GM21390 (cell line): ENCODE data around the gene BPIFB6.
"Not testable (repeated sequence)": the region's sequence is repeated elsewhere in the genome, so short reads cannot be mapped to it uniquely, and the experiment has no call there.

Source experiments
- ATAC-seq: cut with Tn5 transposase; IDR thresholded peaks from one replicate; pipeline ENCODE4 v1.9.1; 2021; ENCODE audit not compliant: unreplicated experiment

BPIFB6 gene

DNA sequence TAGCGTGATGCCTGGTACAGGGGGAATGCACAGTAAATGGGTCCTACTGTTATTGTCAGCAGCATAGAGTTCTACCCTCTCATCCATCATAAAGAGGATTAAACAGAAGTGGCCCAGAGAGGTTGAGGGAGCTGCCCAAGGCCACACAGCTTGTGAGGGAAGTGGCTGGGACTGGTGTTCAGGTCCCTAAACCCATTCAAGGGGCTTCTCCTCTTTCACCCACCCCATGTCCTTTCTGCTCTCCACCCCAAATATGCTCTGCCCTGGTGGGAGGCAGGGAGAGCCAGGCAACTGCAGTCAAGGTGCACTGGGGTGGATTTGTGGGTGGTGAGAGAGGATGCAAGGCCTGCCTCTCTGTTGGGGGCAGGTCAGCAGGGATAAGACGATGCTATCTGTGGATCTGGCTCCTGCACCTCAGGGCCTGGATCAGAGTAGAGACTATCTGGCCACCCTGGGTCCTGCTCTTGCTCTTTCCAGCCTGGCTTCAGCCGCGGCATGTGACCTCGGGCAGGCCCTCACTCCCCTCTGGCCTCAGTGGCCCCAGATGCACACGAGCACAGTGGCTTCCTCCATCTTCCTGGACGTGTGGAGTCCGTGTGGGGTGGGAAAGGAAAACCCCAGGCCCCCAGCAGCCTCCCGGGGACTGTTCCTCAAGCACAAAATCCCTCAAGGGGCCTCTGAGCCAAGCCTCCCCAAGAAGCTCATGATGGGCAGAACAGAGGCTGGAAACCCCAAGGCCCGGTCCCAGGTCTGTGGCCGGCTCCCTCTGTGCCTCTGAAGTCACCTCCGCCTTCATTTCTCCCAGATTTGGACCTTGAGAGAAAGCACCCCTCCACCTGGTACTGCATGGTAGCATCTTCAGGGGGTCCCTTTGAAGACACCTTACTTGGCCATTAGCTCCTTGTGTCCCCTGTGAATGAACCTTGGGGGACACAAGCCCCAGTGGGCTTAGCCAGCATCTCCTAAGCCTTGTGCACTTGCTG lies 3.4 kb upstream of the BPIFB6 start:
- no peak for ATAC-seq

DNA sequence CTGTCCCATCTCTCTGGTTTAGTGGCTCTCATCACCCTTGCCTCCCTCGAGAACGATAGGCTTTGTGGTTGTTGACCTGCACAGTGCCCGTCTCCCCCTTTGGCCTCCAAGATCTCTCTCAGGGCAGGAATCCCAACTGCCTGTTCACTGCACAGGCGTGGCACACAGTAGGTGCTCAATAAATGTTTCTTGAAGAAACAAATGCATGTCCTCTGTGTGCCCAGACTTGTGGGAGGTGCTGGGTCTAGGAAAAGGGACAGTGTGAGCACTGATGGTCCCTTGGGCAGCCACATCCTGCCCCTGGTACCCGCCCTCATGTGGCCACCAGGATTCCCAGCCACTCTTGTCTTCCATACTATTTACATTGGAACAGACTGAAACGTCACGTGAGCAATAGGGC lies 2.6 kb upstream of the BPIFB6 start:
- ATAC-seq, result no peak

DNA sequence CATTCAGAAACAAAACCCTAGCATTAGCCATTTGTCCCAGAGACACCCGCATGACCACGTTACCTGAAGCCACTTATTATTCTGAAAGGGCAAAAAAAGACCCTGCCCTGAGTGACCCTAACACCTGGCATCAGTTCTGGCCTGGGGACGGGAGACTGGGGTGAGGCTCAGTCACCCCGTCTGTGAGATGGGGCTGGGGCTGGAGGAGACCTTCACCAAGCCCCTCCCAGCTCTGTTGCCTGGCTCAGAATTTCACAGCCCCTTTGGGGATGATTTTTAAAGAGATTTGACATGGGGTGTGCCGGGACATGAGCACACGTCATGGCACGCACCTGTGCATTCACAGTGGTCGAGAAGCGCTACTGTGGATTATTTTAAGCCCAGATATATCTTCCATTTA lies 1.4 kb upstream of the BPIFB6 start:
- ATAC-seq, result no peak

DNA sequence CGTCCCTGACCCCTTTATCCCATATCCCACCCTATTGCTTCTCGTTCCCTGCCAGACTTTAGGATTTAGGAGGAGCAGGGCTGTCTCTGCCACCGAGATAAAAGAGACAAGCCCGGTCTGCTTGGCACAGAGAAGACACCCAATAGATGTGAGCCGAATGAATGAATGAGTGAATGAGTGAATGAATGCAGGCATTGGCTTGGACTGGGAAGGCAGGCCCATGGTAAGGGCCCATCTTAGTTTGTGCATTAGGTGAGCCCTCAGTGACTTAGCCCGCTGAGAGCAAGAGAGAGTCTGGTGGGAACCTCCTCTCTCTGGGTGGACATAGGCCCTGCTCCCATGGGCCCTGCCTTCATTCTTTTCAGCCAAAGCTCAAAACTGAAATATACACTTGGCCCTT lies 879 bp upstream of the BPIFB6 start:
- no peak for ATAC-seq

GRCh38 chr20:33032555-33032954 lies 1.1 kb downstream of the BPIFB6 start:
- no peak for ATAC-seq

DNA sequence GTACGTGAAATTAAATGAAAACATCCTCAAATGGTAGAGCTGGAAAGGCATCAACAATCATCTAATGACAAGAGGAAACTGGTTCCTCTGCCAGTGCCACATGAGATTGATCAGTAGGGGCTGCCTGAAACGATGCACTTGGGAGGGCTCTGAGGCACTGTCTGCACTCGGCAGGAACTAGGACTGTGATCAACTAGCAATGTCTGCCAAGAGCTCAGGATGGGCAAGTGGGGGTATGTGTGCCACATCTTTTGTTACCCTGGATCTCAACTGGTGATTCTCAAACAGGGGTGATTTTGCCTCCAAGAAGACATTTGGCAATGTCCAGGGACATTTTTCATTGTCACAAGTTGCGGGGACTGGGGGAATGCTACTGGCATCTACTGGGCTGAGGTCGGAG lies 1.9 kb downstream of the BPIFB6 start:
- ATAC-seq, result no peak

DNA sequence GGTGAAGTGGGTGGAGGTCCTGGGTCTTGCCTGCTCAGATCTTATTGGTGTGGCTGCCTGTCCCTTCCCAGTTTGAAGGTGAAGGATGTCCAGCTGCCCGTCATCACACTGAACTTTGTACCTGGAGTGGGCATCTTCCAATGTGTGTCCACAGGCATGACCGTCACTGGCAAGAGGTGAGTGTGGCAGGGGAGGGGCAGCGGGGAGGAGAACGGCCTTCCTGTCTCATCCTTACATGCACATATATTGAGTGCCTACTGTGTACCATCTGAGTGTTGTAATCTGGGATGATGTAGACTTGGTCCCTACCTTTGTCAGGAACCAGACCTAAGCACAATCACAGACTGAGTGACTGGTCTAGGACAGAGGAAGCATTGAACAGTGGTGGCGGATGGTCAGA lies 2.7 kb downstream of the BPIFB6 start:
- ATAC-seq, result no peak

DNA sequence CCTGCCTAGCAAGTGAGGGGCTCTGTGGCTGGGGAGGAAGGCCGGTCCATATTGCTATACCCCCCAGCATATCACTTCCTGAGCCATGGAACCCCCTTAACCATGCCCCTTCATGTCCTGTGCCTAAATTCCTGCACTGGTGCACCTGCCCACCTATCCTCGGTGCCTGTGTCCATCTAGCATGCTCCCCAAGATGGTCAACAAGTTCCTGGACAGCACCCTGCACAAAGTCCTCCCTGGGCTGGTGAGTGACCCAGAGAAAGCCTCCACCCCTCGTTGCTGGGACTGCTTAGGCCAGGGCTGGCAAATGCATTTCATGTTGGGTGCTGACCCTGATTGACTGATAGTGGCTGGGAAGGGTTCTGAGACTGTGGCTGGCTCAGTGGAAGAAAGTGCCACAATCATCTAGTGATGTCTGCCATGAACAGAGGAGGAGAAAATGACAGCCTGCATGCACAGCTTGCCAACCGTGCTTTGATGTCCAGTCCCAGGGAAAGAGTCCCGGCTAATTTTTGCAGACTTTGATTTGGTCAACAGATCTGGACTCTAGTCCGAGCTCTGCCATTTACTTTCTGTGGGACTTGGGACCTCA lies 3.5 kb downstream of the BPIFB6 start:
- no peak for ATAC-seq

- no peak for ATAC-seq
Measured at GRCh38 chr20:33037456-33037855, 6.0 kb downstream of the BPIFB6 start.

DNA sequence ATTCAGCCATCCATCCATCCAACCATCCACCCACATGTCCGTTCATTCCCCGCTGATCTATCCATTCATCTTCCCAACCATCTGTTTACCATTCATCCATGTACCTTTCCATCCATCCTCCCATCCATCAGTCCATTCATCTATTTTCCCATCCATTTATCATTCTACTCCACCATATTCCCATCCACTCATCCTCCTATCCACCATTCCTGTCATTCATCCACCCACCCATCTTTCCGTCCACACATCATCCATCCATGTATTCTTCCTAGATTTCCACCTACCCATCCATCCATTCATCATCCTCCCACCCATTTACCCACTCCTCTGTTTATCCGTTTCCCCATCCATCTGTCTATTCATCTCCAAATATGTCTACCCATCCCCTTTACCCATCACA lies 6.8 kb downstream of the BPIFB6 start:
- no peak for ATAC-seq

- ATAC-seq, result no peak
Measured at GRCh38 chr20:33042430-33042829, 11.0 kb downstream of the BPIFB6 start.

- no peak for ATAC-seq
Measured at GRCh38 chr20:33042983-33043730, 11.7 kb downstream of the BPIFB6 start.

DNA sequence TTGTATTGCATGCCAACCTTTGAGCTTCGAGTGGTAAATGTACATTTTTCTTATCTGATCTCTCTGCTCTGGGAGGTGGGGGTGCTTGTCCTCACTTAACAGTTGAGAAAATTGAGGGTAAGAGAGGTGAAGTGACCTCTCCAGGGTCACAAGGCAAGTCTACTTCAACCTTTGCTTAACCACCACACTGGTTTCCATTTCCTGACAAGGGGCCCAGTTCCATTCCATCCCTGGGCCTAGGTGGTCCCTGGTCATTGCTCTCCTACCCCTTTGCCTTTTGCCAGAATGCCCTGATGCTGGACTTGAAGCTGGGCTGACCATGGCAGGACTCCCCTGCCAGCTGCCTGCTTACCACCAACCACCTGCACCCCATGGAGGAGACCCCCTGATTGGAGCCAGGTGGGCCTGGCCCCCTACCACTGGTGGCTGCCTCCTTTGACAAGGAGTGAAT lies 12.3 kb downstream of the BPIFB6 start:
- no peak for ATAC-seq

- ATAC-seq, result not testable (repeated sequence)
Measured at GRCh38 chr20:33045129-33045721, 13.8 kb downstream of the BPIFB6 start.

GRCh38 chr20:33046412-33046811 lies 15.0 kb downstream of the BPIFB6 start:
- no peak for ATAC-seq

- ATAC-seq, result no peak
Measured at GRCh38 chr20:33051333-33051732, 19.9 kb downstream of the BPIFB6 start.

GRCh38 chr20:33053291-33054106 lies 22.1 kb downstream of the BPIFB6 start, which contains the start of gene BPIFB3:
BPIFB3 (plus strand) TSS chr20:33053903; CDS start chr20:33055436, 1,533 bp downstream.
- ATAC-seq, result no peak

- ATAC-seq, result no peak
Measured at GRCh38 chr20:33054381-33054780, 22.9 kb downstream of the BPIFB6 start.

DNA sequence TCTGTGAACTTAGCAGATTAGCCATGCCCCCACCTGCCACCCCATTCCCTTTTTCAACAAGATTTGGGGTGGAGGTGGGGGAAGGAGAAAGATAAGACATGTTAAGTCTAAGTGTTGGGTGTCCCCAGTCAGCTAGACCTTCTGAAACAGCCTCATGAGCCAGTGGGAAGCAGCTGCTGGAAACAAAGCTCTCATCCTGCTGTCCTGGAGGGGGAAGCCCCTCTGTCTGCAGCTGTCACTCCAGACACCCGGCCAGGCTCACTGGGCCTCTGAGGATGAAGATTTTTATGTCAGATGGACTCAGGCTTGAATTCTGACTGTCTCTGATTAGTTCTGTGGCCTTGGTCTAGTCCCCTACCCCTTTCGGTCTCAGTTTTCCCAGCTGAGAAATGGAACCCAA lies 23.3 kb downstream of the BPIFB6 start:
- ATAC-seq, result no peak

DNA sequence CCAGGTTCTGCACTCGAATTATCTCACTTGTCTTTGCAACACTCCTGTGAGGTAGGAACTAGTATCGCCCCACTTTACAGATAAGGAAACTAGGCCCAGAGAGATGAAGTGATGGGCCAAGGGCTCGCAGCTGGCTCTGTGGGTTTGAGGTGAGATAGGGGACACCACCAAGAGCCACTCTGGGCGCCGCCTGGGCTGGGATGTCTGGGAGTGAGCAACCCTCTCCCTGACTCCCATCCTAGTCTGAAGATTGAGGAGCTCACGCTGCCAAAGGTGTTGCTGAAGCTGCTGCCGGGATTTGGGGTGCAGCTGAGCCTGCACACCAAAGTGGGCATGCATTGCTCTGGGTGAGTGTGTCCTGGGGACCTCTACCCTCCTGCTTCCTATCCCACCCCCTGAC lies 27.7 kb downstream of the BPIFB6 start:
- ATAC-seq, result no peak
